Stimulated activated CD8-positive, alpha-beta memory T cell treated with anti-CD3 and anti-CD28 coated beads, Interleukin-15, amount 100 ng/mL, for 48 hours (primary cell): ENCODE results near the gene TLX2.

ENCODE experiments used
- DNase-seq, 2 donors: peaks; one replicate each; pipeline ENCODE4 v3.0.0-alpha.2; 2020; ENCODE audit warnings: low read depth in 2 of 2

Gene TLX2

DNA sequence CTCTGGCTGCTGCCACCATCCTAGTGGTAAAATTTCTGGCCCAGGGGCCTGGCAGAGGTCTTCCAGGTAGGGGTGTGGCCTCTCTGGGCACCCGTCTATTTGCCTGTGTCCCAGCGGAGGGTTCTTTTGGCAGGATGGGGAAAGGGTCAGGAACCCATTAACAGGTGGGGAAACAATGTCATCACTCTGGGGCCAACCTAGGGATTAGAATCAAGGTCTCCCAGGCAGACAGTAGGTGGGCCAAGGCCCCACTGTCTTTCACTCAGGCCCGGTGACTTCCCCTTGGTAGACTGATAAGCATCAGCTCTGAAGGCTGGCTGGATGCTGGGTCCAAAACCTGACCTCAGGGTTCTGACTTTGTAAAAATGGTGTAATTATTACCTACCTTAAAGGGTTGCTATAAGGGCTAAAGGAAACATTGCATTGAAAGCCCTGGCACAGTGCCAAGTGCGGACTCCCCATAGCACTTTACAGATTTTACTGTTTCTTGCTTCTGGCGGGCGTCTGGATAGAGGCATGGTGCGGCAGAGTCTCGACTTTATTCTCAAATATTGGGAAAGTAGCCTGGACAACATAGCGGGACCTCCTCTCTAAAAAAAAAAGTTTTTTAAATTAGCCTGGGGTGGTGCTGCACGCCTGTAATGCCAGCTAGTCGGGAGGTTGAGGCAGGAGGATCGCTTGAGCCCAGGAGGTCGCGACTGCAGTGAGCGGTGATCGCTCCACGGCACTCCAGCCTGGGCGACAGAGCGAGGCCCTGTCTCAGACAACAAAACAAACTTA is 17.1 kb upstream of the TLX2 start:
- DNase-seq = no peak

DNA sequence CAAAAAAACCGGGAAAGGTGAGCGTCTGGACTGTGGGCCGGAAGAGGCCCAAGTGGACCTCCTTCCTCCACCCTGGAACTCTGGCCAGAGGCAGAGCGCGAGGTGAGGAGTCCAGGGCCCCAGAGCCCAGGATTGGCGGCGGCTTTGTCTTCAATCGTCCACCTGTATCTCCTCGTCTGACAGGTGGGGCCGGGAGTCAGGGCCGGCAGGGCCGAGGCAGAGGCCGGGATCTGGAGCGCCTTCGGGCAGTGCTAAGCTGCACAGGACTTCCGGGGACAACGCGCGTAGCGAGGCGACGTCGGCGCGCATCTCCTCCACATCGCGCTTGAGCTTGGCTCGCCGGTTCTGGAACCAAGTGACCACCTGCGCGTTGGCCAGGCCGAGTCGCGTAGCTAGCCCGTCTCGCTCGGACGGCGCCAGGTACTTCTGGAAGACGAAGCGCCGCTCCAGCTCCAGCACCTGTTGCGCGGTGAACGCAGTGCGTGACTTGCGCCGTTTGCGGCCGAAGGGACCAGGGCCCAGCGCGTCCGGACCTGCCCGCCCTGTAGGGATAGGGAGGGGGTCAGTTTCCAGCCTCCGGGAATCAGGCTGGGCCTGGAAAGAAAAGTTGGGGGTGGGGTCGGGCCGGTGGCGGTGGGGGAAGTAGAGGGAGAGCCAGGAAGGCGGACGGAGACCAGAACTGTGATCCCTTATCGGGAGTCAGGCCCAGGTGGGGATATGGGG is 16.3 kb upstream of the TLX2 start:
- no peak for DNase-seq

DNA sequence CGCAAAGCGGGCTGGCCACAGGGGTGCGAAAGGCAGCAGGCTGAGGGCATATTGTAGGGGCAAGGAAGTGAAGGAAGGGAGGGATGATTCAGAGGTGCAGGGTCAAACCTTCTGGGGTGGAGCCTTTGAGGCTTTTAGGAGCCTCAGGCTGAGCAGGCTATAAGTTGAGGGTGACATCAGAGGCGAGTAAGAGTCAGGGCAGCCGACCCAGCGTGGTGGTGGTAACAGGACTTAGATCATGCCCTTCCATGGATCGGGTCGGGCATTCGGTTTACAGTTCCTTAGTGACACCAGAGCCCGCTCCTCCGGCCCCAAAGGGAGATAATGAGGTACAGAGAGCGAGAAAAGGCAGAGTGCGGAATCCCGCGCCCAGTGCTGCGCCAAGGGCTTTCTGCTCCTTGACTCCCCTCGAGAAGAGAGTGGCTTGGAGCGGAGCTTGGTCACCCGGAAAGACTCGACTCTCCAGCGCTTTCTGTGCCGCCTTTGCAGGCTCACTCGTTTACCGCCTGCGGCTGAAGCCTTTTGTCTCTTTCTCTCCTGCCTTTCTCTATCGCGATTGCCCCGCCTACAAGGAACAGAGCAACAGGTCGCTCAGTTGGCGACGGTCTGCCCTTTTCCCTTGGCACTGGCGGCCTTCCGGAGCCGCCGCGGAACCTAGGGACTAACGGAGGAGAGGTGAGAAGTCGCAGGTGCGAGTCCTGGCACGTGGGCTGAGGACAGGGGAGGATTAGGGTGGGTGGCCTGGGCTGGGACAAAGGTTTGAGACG is 15.6 kb upstream of the TLX2 start:
- DNase-seq = no peak

DNA sequence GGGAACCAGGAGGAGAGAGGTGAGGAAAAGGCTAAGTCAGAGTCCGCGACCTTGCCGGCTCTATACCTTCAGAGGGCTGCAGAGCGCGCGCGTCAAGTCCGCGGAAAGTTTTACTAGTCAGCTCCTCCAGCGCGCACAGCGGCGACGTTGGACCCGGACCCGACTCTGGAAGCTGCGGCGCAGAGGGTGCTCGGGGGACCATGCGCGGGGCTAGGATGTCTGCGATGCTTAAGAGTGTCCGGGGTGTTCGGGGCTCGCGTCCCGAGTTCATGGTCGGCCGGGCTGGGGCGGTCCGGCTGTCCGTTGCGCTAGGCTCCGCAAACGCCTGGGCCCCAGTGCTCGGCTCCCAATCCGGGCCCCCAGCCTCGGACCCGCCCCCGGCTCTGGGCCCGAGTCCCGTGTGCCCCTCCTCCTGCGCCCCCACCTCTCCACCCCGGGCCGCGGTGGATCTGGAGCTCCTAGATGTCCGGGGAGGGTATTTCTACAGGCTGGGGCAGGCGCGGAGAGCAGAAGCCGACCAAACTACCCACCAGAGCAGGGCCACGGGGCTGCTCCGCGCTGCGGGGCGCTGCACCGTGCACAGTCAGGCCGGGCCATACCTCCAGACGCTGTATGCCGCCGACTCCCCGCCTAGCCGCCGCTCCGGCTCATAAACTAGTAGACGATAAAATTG is 14.8 kb upstream of the TLX2 start, which contains the start of gene LBX2:
LBX2 (minus strand) TSS at position 337 of the 673 bp plus-strand sequence; CDS start at position 271, 66 bp downstream.
- DNase-seq = no peak

DNA sequence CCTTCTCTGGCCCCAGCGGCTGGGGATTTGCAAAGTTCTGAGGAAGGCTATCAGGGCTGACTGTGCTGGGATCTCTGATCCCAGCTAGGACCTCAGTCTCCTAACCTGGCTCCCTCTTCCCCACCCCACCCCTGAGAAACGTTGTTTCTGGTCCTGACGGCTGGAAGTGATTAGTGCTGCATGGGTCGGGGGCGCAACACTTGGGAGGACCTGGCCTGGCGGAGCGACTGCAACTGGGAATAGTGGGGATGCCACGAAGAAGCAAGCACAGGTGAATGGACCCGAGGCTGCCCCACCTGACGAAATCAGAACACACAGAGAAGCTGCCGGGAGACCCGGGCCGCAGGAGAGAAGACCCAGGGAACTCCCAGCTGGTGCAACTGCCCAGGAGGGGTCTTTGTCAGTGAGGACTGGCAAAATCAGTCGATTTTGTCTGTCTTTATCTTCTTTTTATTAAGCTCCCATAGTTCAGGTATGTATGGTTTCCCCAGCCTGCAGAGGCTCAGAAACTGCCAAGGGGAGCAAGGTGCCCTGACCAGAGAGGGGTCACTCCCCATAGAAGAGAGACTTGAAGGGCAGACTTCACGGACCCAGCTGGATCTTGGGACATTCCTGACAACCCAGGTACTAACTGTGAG is 14.2 kb upstream of the TLX2 start:
- DNase-seq = no peak

DNA sequence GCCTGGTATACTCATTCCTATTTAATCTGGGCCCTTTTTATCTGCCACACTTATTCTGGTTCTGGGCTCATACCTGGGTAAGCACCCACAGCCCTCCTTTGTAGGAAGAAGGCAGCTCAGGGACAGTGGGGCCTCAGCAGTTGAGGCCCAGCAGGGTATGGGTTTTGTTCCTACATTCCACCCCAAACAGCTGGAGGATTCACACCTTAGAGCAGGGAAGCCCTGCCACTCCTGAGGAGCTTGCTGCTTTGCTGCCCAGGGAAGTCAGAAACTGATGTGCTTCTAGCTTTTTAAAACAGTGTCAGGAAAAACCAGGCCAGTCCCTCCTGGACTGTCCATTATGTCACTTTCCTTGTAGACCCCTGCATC is 13.7 kb upstream of the TLX2 start:
- DNase-seq = no peak

DNA sequence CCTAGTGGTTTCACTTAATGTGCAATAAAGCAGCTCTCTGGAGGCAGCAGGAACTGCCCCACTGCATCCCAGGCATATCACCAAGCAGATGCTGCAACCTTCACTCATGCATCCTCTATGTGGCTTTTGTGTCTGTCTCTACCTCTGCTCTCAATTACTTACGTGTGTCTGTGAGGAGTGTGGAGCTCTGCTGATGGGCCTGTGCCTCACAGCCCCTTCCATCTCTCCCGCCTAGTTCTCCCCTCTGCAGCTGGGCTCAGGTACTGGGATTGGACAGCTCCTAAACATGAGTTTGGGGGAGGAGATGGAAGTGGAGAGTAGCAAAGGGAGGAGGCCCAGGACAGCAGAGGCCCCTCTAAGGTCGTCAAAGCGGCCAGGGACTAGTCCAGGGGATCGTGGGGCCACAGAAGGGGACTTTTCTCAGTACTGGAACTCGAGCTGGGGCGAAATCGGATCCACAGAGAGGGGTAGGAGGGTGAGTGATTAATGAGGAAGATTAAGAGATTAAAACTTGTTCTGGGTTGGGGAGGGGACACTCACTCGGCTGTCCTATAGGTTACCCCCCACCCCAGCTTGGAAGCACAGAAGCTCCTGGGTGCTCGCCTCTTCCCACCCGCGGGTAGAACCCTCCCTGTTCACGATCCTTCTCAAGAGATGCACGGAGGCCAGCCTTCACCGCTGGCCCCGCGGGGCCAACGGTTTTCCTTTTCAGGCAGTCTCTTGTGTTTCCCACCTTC is 12.7 kb upstream of the TLX2 start:
- no peak for DNase-seq

DNA sequence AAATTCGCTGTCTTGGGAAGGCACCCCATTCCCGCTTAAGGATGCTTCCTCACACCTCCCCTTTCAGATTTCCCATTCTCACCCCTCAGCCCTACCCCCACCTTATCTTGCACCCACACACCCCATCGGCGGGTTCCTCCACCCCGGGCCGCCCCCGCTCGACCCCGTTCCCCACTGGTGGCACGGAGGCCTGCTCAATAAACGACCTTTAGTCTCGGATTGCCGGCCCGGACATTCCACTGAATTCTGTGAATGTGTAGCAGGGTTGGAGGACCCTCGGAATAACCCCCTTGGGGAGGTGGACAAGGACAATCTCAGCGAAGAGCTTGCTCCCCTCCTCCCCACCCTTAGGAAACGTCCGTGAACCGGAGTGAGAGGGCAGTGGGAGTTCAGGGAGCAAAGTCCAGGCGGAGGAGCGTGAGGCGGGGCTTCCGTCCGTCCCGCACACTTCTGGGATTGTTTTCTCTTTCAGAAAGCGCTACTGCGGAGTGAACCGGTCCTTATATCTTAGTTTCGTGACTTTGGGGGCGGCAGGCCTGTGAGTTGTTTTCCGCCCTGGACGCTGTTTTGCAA is 12.0 kb upstream of the TLX2 start:
- DNase-seq = no peak

DNA sequence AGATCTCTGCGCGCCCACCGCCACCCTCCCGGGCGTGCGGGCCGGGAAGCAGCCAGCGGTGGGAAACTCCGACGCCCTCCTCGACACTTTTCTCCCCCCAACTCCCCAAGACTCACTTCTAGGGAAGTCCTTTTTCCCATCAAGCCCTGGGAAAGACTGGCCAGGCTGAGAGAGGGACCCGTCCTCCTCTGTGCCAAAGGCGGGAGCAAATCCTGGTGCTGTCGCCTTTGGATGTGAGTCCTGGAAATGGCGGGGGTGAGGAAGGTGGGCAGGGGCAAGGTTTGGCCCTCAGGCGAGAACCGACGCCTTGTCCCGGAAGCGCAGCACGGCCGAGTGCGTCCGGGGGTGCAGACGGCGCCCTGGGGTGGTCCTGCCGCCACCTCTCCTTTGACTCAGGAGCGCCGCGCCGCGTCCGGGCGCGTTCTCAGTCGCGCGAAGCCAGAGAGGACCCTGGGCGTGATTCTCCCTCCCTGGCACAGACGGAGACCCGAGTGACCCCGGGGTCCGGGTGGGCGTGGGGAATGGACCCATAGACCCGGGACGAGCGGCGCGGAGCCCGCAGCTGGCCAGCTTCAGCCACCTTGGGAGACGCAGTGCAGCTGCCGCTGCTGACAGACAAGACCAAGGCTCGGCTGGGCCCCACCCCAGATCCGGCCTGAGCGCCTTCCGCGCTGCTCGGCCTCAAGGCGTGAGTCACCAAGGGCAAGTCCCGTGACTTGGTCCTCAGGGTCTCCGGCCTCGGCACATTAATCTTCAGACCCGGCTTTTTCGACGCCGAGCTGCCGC is 11.3 kb upstream of the TLX2 start:
- peak; percentile 56 to 62 for DNase-seq

DNA sequence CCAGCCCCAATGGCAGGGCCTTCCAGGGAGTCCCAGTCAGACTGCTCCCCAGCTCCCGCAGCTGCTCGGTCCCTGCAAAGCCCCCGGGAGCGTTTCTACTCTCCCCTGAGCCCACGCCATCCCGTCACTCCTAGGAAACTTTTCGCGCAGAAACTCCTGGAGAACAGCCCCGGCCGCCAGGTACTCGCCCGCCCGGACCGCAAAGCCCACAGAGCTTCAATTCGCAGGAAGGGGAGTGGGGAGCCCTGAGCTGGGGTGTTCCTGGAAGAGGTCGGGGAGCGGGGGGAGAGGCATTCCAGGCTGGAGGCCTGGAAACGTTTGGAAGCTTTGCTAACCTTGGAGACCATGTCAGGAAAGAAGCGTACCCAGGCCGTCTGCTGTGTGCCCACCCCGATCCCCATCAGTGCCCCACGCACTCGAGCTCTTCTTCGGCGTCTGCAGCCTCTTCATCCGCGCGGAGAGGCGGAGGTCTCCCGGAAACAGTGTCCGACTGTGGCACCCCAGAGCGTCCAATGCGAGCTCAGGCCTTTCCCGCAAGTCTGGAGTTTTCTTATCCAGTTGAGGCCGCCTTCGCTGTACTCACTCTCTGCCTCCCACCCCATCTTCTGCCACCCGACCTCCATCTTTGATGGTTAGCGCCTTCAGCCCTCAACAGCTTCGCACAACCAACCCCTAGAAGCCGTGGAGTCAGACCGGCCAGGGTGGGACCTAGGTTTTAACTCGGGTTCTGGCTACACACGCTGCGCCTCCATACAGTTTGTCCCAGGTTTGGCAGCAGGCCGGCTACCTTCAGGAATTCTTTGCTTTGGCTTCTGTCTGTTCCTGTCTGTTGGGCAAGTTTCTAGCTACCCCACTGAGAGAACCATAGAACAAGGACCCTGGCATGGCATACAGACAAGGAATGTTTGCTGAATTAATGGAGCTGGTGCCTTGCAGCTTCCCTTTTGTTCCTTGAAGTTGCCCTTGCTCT is 10.5 kb upstream of the TLX2 start:
- DNase-seq = no peak

DNA sequence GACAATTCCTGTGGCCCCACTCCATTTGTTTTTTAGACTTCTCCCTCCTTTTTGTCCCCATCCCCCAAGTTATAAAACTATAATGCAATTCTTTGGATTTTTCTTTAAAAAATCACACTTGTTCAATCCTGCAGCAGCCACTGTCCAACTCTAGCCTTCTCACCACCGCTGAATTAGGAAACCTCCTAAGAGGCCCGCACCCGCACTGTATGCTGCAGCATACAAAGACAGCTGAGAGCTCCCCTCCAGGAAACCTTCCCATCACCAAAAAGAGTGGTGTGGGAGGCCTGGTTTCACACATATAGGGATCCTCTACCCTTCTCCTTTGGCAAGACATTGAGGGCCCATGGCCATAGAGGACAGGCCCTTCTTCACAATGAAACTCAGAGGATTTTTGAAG is 9.7 kb upstream of the TLX2 start:
- DNase-seq = no peak

DNA sequence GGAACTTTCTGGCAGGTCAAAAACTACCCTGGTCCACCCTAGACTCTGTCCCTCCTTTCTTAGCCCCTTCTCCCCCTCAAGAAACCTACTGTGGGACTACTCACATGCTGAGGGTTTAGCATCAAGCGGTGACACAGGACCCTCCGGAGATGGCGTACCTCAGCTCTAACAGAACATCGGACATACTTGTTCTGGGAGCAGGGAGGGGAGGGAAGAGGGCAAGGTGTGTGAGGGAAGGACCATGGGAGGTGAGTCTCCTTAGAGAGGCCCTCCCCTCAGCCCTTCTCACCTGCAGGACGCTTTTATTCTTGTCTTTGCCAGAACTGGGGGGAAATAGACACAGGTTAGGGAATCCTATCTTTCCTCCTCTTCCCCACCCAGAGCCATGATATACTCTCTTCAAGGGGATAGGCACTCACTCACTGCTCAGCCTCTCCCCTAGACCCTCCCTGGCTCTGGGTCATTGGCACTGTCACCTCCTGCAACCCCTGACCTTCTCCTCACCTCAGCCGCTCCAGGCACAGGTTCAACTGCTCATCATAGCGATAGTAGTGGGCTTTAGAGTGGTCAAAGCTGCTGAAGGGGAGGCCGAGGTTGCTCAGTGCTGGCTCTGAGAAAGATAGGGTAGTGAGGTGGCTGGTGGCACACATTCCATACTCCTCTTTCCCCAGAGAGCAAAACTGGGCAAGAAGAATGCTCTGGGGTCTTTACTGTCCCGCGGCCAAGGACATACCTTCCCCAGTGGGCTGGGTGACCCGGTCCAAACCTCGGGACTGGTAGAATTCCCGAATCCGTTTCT is 8.6 kb upstream of the TLX2 start:
- no peak for DNase-seq

DNA sequence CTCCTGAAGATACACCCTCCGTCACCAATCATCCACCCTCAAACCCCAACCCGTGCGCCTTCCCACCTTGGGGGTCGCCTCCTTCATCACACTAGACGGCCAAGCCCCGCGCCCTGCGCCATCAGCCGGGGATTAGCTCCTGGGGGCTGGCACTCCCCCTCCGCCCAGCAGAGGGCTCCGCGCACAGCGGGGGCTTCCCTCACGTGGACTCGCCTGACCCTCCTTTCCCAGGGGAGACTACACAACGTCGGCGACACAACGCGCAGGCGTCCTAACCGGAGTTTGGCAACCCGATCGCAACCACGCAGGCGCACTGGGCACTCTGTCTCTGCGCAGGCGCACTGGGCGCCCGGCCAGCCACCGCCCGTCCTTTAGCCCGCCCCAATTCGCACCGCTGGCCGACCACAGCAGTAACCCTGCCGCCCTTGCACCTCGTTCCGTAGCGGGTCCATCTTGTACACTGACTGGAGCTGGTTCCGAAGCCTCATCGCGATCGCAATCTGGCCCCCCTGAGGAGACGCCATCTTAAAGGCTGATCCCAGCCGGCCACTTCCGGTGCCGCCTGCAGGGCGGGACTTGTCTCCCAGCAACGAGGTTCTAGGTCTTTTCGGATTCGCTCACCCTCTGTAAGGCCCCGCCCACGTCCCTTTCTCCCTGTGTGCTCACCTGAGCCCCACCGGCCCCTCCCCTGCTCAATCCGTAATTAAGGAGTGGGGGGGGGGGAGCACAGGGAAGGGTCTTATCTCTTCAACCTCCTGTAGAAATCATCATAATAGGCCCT is 6.9 kb upstream of the TLX2 start, which contains the start of gene PCGF1:
PCGF1 (minus strand) TSS at position 551 of the 781 bp plus-strand sequence; CDS start at position 524, 27 bp downstream.
- peak; percentile 97 for DNase-seq

DNA sequence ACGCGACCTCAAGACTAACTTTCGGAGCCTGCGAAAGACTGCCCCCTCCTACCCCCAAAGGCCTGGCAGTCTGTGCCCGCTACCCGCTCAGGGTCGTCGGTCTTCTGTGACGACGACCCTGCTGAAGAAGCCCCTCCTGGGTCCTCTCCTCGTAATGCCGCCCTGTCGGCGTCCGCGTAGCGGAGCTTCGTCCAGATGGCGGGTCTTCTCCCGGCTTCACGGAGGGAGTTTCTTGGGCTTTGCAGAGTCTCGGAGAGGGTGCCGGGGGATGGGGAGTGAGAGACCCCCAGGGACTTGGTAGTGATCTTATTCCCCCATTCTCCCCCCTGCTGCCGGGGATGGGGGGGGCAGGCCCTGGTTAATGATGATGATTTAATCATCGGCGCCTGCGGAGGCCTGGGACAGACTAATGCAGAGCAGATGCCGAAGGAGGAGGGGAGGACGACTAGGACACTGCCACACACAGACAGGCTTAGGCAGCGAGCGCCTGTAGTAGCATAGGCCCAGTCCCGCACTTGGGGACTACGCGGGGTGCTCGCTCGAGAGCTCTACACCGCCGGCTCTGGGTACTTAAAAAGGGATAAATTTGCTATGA is 6.2 kb upstream of the TLX2 start:
- no peak for DNase-seq

DNA sequence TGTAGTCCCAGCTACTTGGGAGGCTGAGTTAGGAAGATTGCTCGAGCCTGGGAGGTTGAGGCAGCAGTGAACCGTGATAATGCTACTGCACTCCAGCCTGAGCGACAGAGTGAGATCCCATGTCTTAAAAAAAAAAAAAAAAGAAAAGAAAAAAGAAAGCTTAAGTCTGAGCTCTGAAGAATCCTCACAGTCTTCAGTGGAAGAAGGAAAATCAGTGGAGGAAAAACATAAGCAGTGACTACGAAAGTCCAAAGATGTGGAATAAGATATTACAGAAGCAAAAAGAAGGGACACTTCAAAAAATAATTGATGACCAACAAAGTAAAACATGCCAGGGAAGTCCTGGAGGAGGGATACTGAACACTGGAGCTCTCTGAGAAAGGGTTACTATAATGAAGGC is 4.0 kb upstream of the TLX2 start:
- DNase-seq = no peak
